ENCODE measurements around the gene PDE4D.

GRCh38 chr5:59768152-59769040 lies 125.1 kb downstream of the PDE4D start:
- no peak for TF ChIP-seq CTCF (conservative IDR thresholded peaks at IDR 0.05; ENCODE audit: low read depth, low read length)
- no peak for TF ChIP-seq EZH2 (IDR thresholded peaks at IDR 0.05; ENCODE audit: borderline replicate concordance, low read depth, low read length, poor library complexity, severe bottlenecking)
